Measurements from ENCODE around the gene HOXC11. TPM values are rescaled to one million over a fixed set of nuclear protein-coding genes. Genes with fewer than 3 reads are reported as not detected.

Gene HOXC11
- total RNA-seq, 1 experiment from 2014 or later: 5.7 TPM

- CTCF ChIA-PET: no interaction called here
Observed at GRCh38 chr12:53969588-53970259, 3.2 kb upstream of the HOXC11 start.

GRCh38 chr12:53970451-53970850, 2.5 kb upstream of the HOXC11 start:
- H3K27me3 ChIP-seq (replicated peaks; ENCODE audit: insufficient read depth, low read depth, low read length, poor library complexity): no peaks in the 10 kb centered on the region
- ChIA-PET CTCF (interaction anchor here (0.6 kb wide), 1 partner anchor 392 kb away, joined by 3 read pairs; no protein-coding TSS in a partner anchor), POLR2A (ENCODE audit: low non-redundant PET) (no interaction called here)

More at GRCh38 chr12:53969588-53970259, 3.2 kb upstream of the HOXC11 start:
- POLR2A ChIA-PET (ENCODE audit: low non-redundant PET): no interaction called here
- DNase-seq (ENCODE audit: low spot score): no peak
- H3K36me3 ChIP-seq (ENCODE audit: insufficient read depth, low read length, poor library complexity, severe bottlenecking): no peaks in the 10 kb centered on the region
- peaks cover 30% of the 10 kb centered on the region for H3K4me1 ChIP-seq (ENCODE audit: insufficient read depth, low read length, poor library complexity, severe bottlenecking)
- no peaks in the 10 kb centered on the region for H3K27me3 ChIP-seq (replicated peaks; ENCODE audit: insufficient read depth, low read depth, low read length, poor library complexity)
- no peak overlapping the region for H3K27ac ChIP-seq (ENCODE audit: low read depth, low read length, poor library complexity, severe bottlenecking)
- H3K4me3 ChIP-seq (ENCODE audit: low read depth, low read length, poor library complexity, severe bottlenecking): no peak overlapping the region
- BruUV-seq (replicated peaks): no TSS peak
- intact Hi-C loops (cut with micrococcal nuclease; ENCODE audit: unreplicated experiment): no loop called here
- TF ChIP-seq EZH2 (IDR thresholded peaks at IDR 0.05; ENCODE audit: borderline replicate concordance, low read depth, low read length, poor library complexity, severe bottlenecking): no peak
- H3K9me3 ChIP-seq (ENCODE audit: low read depth, low read length, poor library complexity, severe bottlenecking): no peaks in the 10 kb centered on the region

GRCh38 chr12:53971129-53971528, 1.8 kb upstream of the HOXC11 start:
- Histone ChIP-seq H3K27me3 (replicated peaks; ENCODE audit: insufficient read depth, low read depth, low read length, poor library complexity) (no peaks in the 10 kb centered on the region), H3K4me3 (ENCODE audit: low read depth, low read length, poor library complexity, severe bottlenecking) (no peak overlapping the region), H3K9me3 (ENCODE audit: low read depth, low read length, poor library complexity, severe bottlenecking) (peaks cover 6% of the 10 kb centered on the region), H3K4me1 (ENCODE audit: insufficient read depth, low read length, poor library complexity, severe bottlenecking) (peaks cover 33% of the 10 kb centered on the region), H3K27ac (ENCODE audit: low read depth, low read length, poor library complexity, severe bottlenecking) (no peak overlapping the region), H3K36me3 (ENCODE audit: insufficient read depth, low read length, poor library complexity, severe bottlenecking) (no peaks in the 10 kb centered on the region)
- BruUV-seq (replicated peaks): no TSS peak
- ChIA-PET POLR2A (ENCODE audit: low non-redundant PET) (interaction anchor here (0.6 kb wide), 1 partner anchor 591 kb away, joined by 8 read pairs; the partner anchor contains the start of gene SP1), CTCF (no interaction called here)
- DNase-seq (ENCODE audit: low spot score): no peak
- intact Hi-C loops (cut with micrococcal nuclease; ENCODE audit: unreplicated experiment): no loop called here
- no peak for TF ChIP-seq EZH2 (IDR thresholded peaks at IDR 0.05; ENCODE audit: borderline replicate concordance, low read depth, low read length, poor library complexity, severe bottlenecking)
- no peak for TF ChIP-seq CTCF (conservative IDR thresholded peaks at IDR 0.05; ENCODE audit: low read depth, low read length)

More at GRCh38 chr12:53970451-53970850, 2.5 kb upstream of the HOXC11 start:
- H3K9me3 ChIP-seq (ENCODE audit: low read depth, low read length, poor library complexity, severe bottlenecking): no peaks in the 10 kb centered on the region
- no peaks in the 10 kb centered on the region for H3K36me3 ChIP-seq (ENCODE audit: insufficient read depth, low read length, poor library complexity, severe bottlenecking)
- DNase-seq (ENCODE audit: low spot score): no peak
- TF ChIP-seq EZH2 (IDR thresholded peaks at IDR 0.05; ENCODE audit: borderline replicate concordance, low read depth, low read length, poor library complexity, severe bottlenecking) (no peak), CTCF (conservative IDR thresholded peaks at IDR 0.05; ENCODE audit: low read depth, low read length) (no peak)
- intact Hi-C loops (cut with micrococcal nuclease; ENCODE audit: unreplicated experiment): no loop called here
- peaks cover 32% of the 10 kb centered on the region for H3K4me1 ChIP-seq (ENCODE audit: insufficient read depth, low read length, poor library complexity, severe bottlenecking)
- no peak overlapping the region for H3K27ac ChIP-seq (ENCODE audit: low read depth, low read length, poor library complexity, severe bottlenecking)
- no peak overlapping the region for H3K4me3 ChIP-seq (ENCODE audit: low read depth, low read length, poor library complexity, severe bottlenecking)
- no TSS peak for BruUV-seq (replicated peaks)
